WTC11 (cell line): ENCODE results near the gene CPSF2. TPM values are rescaled to one million over a fixed set of nuclear protein-coding genes. Genes with fewer than 3 reads are reported as not detected.

ENCODE experiments used
- ATAC-seq: fragments of 200-7000 bp; cut with Tn5 transposase; 2 replicates; pipeline ENCODE4 v1.10.0; 2021; ENCODE audit warnings: mild to moderate bottlenecking, moderate library complexity
- CTCF ChIA-PET: fragments of 300-600 bp; sonication (Branson Sonifier 250); formaldehyde crosslinking; loops from one replicate; lab custom pipeline; 2021; ENCODE audit warnings: antibody characterized with exemption; lab: Charles Lee
- POLR2A ChIA-PET: fragments of 350-600 bp; sonication (Branson Sonifier 250); formaldehyde crosslinking; loops from one replicate; lab custom pipeline; 2021; ENCODE audit warnings: antibody characterized with exemption; lab: Charles Lee
- DNase-seq: peaks from one replicate; pipeline ENCODE4 v3.0.0; 2021; ENCODE audit warnings: low spot score
- H3K27ac Mint-ChIP-seq: 2 replicates; pipeline ENCODE4 v1.8.0; 2021; ENCODE audit warnings: mixed read lengths
- H3K27me3 Mint-ChIP-seq: 2 replicates; pipeline ENCODE4 v1.8.0; 2021; ENCODE audit warnings: low read depth, mild to moderate bottlenecking, moderate library complexity, mixed read lengths
- H3K36me3 Mint-ChIP-seq: 2 replicates; pipeline ENCODE4 v1.8.0; 2021; ENCODE audit warnings: mixed read lengths
- H3K4me1 Mint-ChIP-seq: 2 replicates; pipeline ENCODE4 v1.8.0; 2022; ENCODE audit warnings: mixed read lengths
- H3K4me3 Mint-ChIP-seq: 2 replicates; pipeline ENCODE4 v1.8.0; 2021; ENCODE audit warnings: mild to moderate bottlenecking, moderate library complexity, mixed read lengths
- H3K9me3 Mint-ChIP-seq: 2 replicates; pipeline ENCODE4 v1.8.0; 2021; ENCODE audit warnings: mixed read lengths
- ATF2 ChIP-seq: sonication (generic); formaldehyde crosslinking; IDR thresholded peaks from 2 replicates; pipeline ENCODE4 v1.8.1; 2022; ENCODE audit warnings: low read depth, missing genetic modification reagents, borderline replicate concordance
- CBFB ChIP-seq: sonication (generic); formaldehyde crosslinking; IDR thresholded peaks from 2 replicates; pipeline ENCODE4 v1.8.1; 2022; ENCODE audit warnings: mild to moderate bottlenecking, low read depth, missing genetic modification reagents
- FOXJ3 ChIP-seq: sonication (generic); formaldehyde crosslinking; IDR thresholded peaks from 2 replicates; pipeline ENCODE4 v1.9.0; 2021; ENCODE audit warnings: missing genetic modification reagents, mild to moderate bottlenecking, borderline replicate concordance
- FOXP1 ChIP-seq: sonication (generic); formaldehyde crosslinking; IDR thresholded peaks from 2 replicates; pipeline ENCODE4 v1.8.0; 2022; ENCODE audit warnings: missing genetic modification reagents, mild to moderate bottlenecking, moderate library complexity, borderline replicate concordance
- IRF2 ChIP-seq: sonication (generic); formaldehyde crosslinking; IDR thresholded peaks from 2 replicates; pipeline ENCODE4 v1.8.0; 2022; ENCODE audit warnings: low read depth, missing genetic modification reagents, borderline replicate concordance
- KAT7 ChIP-seq: sonication (generic); formaldehyde crosslinking; IDR thresholded peaks from 2 replicates; pipeline ENCODE4 v1.8.1; 2023; ENCODE audit warnings: missing genetic modification reagents, mild to moderate bottlenecking, borderline replicate concordance
- PREB ChIP-seq: sonication (generic); formaldehyde crosslinking; IDR thresholded peaks from 2 replicates; pipeline ENCODE4 v1.8.1; 2022; ENCODE audit warnings: mild to moderate bottlenecking, missing genetic modification reagents, moderate library complexity, borderline replicate concordance
- RELA ChIP-seq: sonication (generic); formaldehyde crosslinking; IDR thresholded peaks from 2 replicates; pipeline ENCODE4 v1.8.1; 2022; ENCODE audit warnings: missing genetic modification reagents, mild to moderate bottlenecking, borderline replicate concordance
- TCF7 ChIP-seq: sonication (generic); formaldehyde crosslinking; IDR thresholded peaks from 2 replicates; pipeline ENCODE4 v1.8.0; 2022; ENCODE audit warnings: mild to moderate bottlenecking, low read depth, missing genetic modification reagents, moderate library complexity
- TEAD4 ChIP-seq: sonication (generic); formaldehyde crosslinking; IDR thresholded peaks from 2 replicates; pipeline ENCODE4 v1.8.0; 2022; ENCODE audit warnings: mild to moderate bottlenecking, missing genetic modification reagents
- USF1 ChIP-seq: sonication (generic); formaldehyde crosslinking; IDR thresholded peaks from 2 replicates; pipeline ENCODE4 v1.8.0; 2022; ENCODE audit warnings: mild to moderate bottlenecking, missing genetic modification reagents
- ZNF232 ChIP-seq: sonication (generic); formaldehyde crosslinking; IDR thresholded peaks from 2 replicates; pipeline ENCODE4 v1.8.0; 2022; ENCODE audit warnings: mild to moderate bottlenecking, missing genetic modification reagents
- ZNF263 ChIP-seq: sonication (generic); formaldehyde crosslinking; IDR thresholded peaks from 2 replicates; pipeline ENCODE4 v1.8.1; 2022; ENCODE audit warnings: low read depth, mild to moderate bottlenecking, moderate library complexity, missing genetic modification reagents
- ZNF281 ChIP-seq: sonication (generic); formaldehyde crosslinking; IDR thresholded peaks from 2 replicates; pipeline ENCODE4 v1.8.0; 2023; ENCODE audit warnings: mild to moderate bottlenecking, missing genetic modification reagents
- ZNF317 ChIP-seq: sonication (generic); formaldehyde crosslinking; IDR thresholded peaks from 2 replicates; pipeline ENCODE4 v1.8.1; 2023; ENCODE audit warnings: low read depth, mild to moderate bottlenecking, moderate library complexity, missing genetic modification reagents, borderline replicate concordance
- ZNF425 ChIP-seq: fragments of 250-450 bp; sonication (Bioruptor Pico); conservative IDR thresholded peaks from 2 replicates; pipeline ENCODE4 v1.9.0; 2021; ENCODE audit warnings: mild to moderate bottlenecking
- ZNF671 ChIP-seq: fragments of 250-450 bp; sonication (Bioruptor Pico); IDR thresholded peaks from 2 replicates; pipeline ENCODE4 v1.8.0; 2021; ENCODE audit warnings: mild to moderate bottlenecking
- total RNA-seq: library from RNA; stranded (reverse); gene quantifications from 3 replicates; pipeline ENCODE4 v1.2.3, GENCODE V29; 2021

The CPSF2 gene
- total RNA-seq, 1 experiment from 2014 or later, result 109 TPM

GRCh38 chr14:92144708-92145107 is 22.9 kb downstream of the CPSF2 start (continued):
- TF ChIP-seq ZNF425 (CRISPR knock-in tag) (no peak), ZNF263 (no peak), IRF2 (CRISPR knock-in tag) (no peak), KAT7 (CRISPR knock-in tag) (no peak), RELA (no peak), TCF7 (CRISPR knock-in tag) (no peak)

GRCh38 chr14:92153581-92153980 is 31.8 kb downstream of the CPSF2 start:
- ATAC-seq, result no peak
- ChIA-PET CTCF (interaction anchor here (0.6 to 0.7 kb wide), 2 partner anchors 18 to 48 kb away, joined by 3 to 4 read pairs; partner anchors contain the start of gene ATXN3), POLR2A (no interaction called here)
- no peaks in the 10 kb centered on the region for H3K9me3 Mint-ChIP-seq
- DNase-seq, result no peak
- no peak overlapping the region for H3K27ac Mint-ChIP-seq
- no peak for TF ChIP-seq ZNF317 (CRISPR knock-in tag)
- no peak for TF ChIP-seq ZNF281 (CRISPR knock-in tag)
- no peak for TF ChIP-seq ZNF232
- TF ChIP-seq USF1 (CRISPR knock-in tag), result no peak
- no peak for TF ChIP-seq ZNF671 (CRISPR knock-in tag)
- no peak for TF ChIP-seq CBFB (CRISPR knock-in tag)
- TF ChIP-seq PREB (CRISPR knock-in tag), result no peak
- TF ChIP-seq ATF2 (CRISPR knock-in tag), result no peak
- no peak for TF ChIP-seq FOXJ3 (CRISPR knock-in tag)
- TF ChIP-seq TEAD4, result no peak
- TF ChIP-seq FOXP1, result no peak
- H3K27me3 Mint-ChIP-seq, result no peaks in the 10 kb centered on the region
- peaks cover 67% of the 10 kb centered on the region for H3K36me3 Mint-ChIP-seq
- H3K4me3 Mint-ChIP-seq, result no peak overlapping the region
- no peaks in the 10 kb centered on the region for H3K4me1 Mint-ChIP-seq
